Activated CD4-positive, alpha-beta T cell treated with anti-CD3 and anti-CD28 coated beads for 1 hour (primary cell): ENCODE data around the gene GTF2E1.

Experiments used
- DNase-seq: peaks from one replicate; pipeline ENCODE4 v3.0.0-alpha.2; 2020

GTF2E1 gene

GRCh38 chr3:120802916-120803315, 60.4 kb downstream of the GTF2E1 start:
- DNase-seq, result no peak

- DNase-seq, result no peak
Observed at GRCh38 chr3:120816728-120817127, 74.2 kb downstream of the GTF2E1 start.

- no peak for DNase-seq
Observed at GRCh38 chr3:120820748-120821147, 78.2 kb downstream of the GTF2E1 start.

- DNase-seq, result no peak
Observed at GRCh38 chr3:120821426-120821825, 78.9 kb downstream of the GTF2E1 start.

- DNase-seq, result no peak
Observed at GRCh38 chr3:120823156-120823555, 80.6 kb downstream of the GTF2E1 start.

- DNase-seq, result no peak
Observed at GRCh38 chr3:120824613-120825012, 82.1 kb downstream of the GTF2E1 start.

- DNase-seq, result no peak
Observed at GRCh38 chr3:120828796-120829195, 86.3 kb downstream of the GTF2E1 start.

GRCh38 chr3:120831066-120831465, 88.5 kb downstream of the GTF2E1 start:
- no peak for DNase-seq
